GM18498 (cell line): Measurements from ENCODE around the gene FAM114A2.

Experiments
- ATAC-seq: cut with Tn5 transposase; IDR thresholded peaks from one replicate; pipeline ENCODE4 v1.9.1; 2021; ENCODE audit warnings: mild to moderate bottlenecking, moderate library complexity; ENCODE audit not compliant: unreplicated experiment

FAM114A2 gene

GRCh38 chr5:153952057-153952456, 86.7 kb downstream of the FAM114A2 start:
- no peak for ATAC-seq

GRCh38 chr5:153941265-153941664, 97.4 kb downstream of the FAM114A2 start:
- no peak for ATAC-seq
